HEK293T (cell line): ENCODE measurements around the gene AGPAT3.

Experiments
- CTCF ChIA-PET: fragments of 350-600 bp; formaldehyde crosslinking; extraction: SDS; loops from one replicate; lab custom pipeline; 2021; ENCODE audit warnings: antibody characterized with exemption, inconsistent platforms; lab: Yijun Ruan, JAX
- POLR2A ChIA-PET: fragments of 350-600 bp; formaldehyde crosslinking; extraction: SDS; loops from one replicate; lab custom pipeline; 2020; ENCODE audit warnings: antibody characterized with exemption, inconsistent platforms; lab: Yijun Ruan, JAX
- DNase-seq: peaks from one replicate; pipeline ENCODE4 v3.0.0; 2012; ENCODE audit warnings: mixed read lengths; ENCODE audit errors: extremely low spot score
- ARNT ChIP-seq: fragments of 450-650 bp; IDR thresholded peaks from 2 replicates; pipeline ENCODE4 v1.6.1; 2017; ENCODE audit warnings: mild to moderate bottlenecking
- BHLHE40 ChIP-seq: fragments of 450-650 bp; IDR thresholded peaks from 2 replicates; pipeline ENCODE4 v1.6.1; 2016; ENCODE audit warnings: mild to moderate bottlenecking, moderate library complexity, borderline replicate concordance
- CTBP1 ChIP-seq: fragments of 450-650 bp; IDR thresholded peaks from 2 replicates; pipeline ENCODE4 v1.6.1; 2016; ENCODE audit warnings: borderline replicate concordance
- ELF4 ChIP-seq: fragments of 450-650 bp; IDR thresholded peaks from 2 replicates; pipeline ENCODE4 v1.6.1; 2017; ENCODE audit warnings: antibody characterized with exemption
- FOXA1 ChIP-seq: fragments of 450-650 bp; IDR thresholded peaks from 2 replicates; pipeline ENCODE4 v1.6.1; 2016; ENCODE audit warnings: mild to moderate bottlenecking
- FOXK2 ChIP-seq: fragments of 450-650 bp; IDR thresholded peaks from 2 replicates; pipeline ENCODE4 v1.6.1; 2016; ENCODE audit warnings: mild to moderate bottlenecking
- FOXM1 ChIP-seq: fragments of 450-650 bp; IDR thresholded peaks from 2 replicates; pipeline ENCODE4 v1.6.1; 2017; ENCODE audit warnings: mild to moderate bottlenecking, borderline replicate concordance
- HDGF ChIP-seq: fragments of 450-650 bp; IDR thresholded peaks from 2 replicates; pipeline ENCODE4 v1.6.1; 2017; ENCODE audit warnings: antibody characterized with exemption, borderline replicate concordance
- L3MBTL2 ChIP-seq: fragments of 450-650 bp; conservative IDR thresholded peaks from 2 replicates; pipeline ENCODE4 v1.6.1; 2016; ENCODE audit warnings: mild to moderate bottlenecking
- LEF1 ChIP-seq: fragments of 450-650 bp; IDR thresholded peaks from 2 replicates; pipeline ENCODE4 v1.6.1; 2017; ENCODE audit warnings: mild to moderate bottlenecking, borderline replicate concordance
- NFRKB ChIP-seq: fragments of 450-650 bp; IDR thresholded peaks from 2 replicates; pipeline ENCODE4 v1.6.1; 2016; ENCODE audit warnings: mild to moderate bottlenecking, moderate library complexity
- SP1 ChIP-seq: fragments of 450-650 bp; IDR thresholded peaks from 2 replicates; pipeline ENCODE4 v1.6.1; 2017
- SUZ12 ChIP-seq: fragments of 450-650 bp; IDR thresholded peaks from 2 replicates; pipeline ENCODE4 v1.6.1; 2016; ENCODE audit warnings: mild to moderate bottlenecking
- TARDBP ChIP-seq: fragments of 450-650 bp; IDR thresholded peaks from 2 replicates; pipeline ENCODE4 v1.6.1; 2016
- ZNF384 ChIP-seq: fragments of 450-650 bp; IDR thresholded peaks from 2 replicates; pipeline ENCODE4 v1.6.1; 2016
- TF ChIP-seq, protein P1 (sequence below): fragments of 450-650 bp; IDR thresholded peaks from 2 replicates; pipeline ENCODE4 v1.6.1; 2016

AGPAT3 gene

DNA sequence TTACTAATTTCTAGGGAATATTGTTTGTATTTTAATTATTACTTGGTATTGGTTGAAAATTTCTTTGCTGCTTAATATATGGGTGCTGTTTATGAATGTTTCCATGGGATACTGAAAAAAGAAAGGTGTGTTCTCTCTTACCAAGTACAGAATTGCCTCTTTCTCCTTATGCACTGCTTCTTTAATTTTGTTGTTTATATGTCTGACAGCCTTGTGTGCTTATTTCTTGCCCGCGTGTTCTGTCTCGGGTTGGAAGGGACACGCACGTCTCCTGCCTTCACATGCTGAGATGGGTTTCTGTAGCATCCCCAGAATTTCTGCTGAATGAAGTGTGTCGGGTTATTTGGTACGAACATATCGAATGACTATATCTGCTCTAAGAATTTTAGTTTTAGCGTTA, 51.1 kb downstream of the AGPAT3 start:
- POLR2A ChIA-PET: no interaction called here
- no peak for TF ChIP-seq HDGF
- TF ChIP-seq ELF4: no peak
- TF ChIP-seq TARDBP: no peak
- no peak for TF ChIP-seq SP1
- TF ChIP-seq FOXK2: no peak
- TF ChIP-seq LEF1: no peak
- no peak for TF ChIP-seq FOXA1
- no peak for TF ChIP-seq L3MBTL2
- no peak for TF ChIP-seq NFRKB
- TF ChIP-seq CTBP1: no peak
- TF ChIP-seq FOXM1: no peak
- TF ChIP-seq, protein P1, sequence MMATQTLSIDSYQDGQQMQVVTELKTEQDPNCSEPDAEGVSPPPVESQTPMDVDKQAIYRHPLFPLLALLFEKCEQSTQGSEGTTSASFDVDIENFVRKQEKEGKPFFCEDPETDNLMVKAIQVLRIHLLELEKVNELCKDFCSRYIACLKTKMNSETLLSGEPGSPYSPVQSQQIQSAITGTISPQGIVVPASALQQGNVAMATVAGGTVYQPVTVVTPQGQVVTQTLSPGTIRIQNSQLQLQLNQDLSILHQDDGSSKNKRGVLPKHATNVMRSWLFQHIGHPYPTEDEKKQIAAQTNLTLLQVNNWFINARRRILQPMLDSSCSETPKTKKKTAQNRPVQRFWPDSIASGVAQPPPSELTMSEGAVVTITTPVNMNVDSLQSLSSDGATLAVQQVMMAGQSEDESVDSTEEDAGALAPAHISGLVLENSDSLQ: no peak
- CTCF ChIA-PET: no interaction called here
- DNase-seq: no peak

GRCh38 chr21:43916691-43917514, 51.9 kb downstream of the AGPAT3 start:
- POLR2A ChIA-PET: no interaction called here
- TF ChIP-seq L3MBTL2 (no peak), SUZ12 (no peak), LEF1 (no peak), FOXK2 (no peak)
- CTCF ChIA-PET: no interaction called here
- no peak for DNase-seq

- no peak for DNase-seq
- CTCF ChIA-PET: no interaction called here
- TF ChIP-seq SP1 (no peak), HDGF (no peak), SUZ12 (no peak), BHLHE40 (no peak), FOXK2 (no peak)
- POLR2A ChIA-PET: no interaction called here
Measured at GRCh38 chr21:43917515-43918384, 52.7 kb downstream of the AGPAT3 start.

GRCh38 chr21:43918385-43918947, 53.4 kb downstream of the AGPAT3 start:
- POLR2A ChIA-PET: no interaction called here
- CTCF ChIA-PET: no interaction called here
- TF ChIP-seq ARNT: no peak
- TF ChIP-seq HDGF: no peak
- TF ChIP-seq LEF1: no peak
- TF ChIP-seq FOXM1: no peak
- no peak for TF ChIP-seq L3MBTL2
- no peak for TF ChIP-seq FOXA1
- no peak for TF ChIP-seq NFRKB
- no peak for TF ChIP-seq FOXK2
- TF ChIP-seq TARDBP: no peak
- no peak for TF ChIP-seq CTBP1
- no peak for TF ChIP-seq SP1
- no peak for TF ChIP-seq ELF4
- TF ChIP-seq, protein P1: no peak
- no peak for TF ChIP-seq SUZ12
- no peak for TF ChIP-seq BHLHE40
- no peak for TF ChIP-seq ZNF384
- DNase-seq: no peak

DNA sequence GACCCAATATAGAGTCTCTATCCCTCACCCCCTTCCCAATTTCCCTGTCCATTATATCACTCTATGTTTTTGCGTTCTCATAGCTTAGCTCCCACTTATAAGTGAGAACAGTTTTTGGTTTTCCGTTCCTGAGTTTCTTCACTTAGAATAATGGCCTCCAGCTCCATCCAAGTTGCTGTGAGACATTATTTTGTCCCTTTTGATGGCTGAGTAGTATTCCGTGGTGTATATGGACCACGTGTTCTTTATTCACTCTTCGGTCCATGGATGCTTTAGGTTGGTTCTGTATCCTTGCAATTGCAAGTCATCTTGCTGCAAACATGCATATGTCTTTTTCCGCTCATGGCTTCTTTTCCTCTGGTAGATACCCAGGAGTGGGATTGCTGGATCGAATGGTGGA, 54.3 kb downstream of the AGPAT3 start:
- DNase-seq: no peak
- TF ChIP-seq FOXA1 (no peak), SP1 (no peak), ZNF384 (no peak), FOXK2 (no peak), ELF4 (no peak), CTBP1 (no peak), SUZ12 (no peak), BHLHE40 (no peak), NFRKB (no peak), HDGF (no peak)
- CTCF ChIA-PET: no interaction called here
- POLR2A ChIA-PET: no interaction called here

DNA sequence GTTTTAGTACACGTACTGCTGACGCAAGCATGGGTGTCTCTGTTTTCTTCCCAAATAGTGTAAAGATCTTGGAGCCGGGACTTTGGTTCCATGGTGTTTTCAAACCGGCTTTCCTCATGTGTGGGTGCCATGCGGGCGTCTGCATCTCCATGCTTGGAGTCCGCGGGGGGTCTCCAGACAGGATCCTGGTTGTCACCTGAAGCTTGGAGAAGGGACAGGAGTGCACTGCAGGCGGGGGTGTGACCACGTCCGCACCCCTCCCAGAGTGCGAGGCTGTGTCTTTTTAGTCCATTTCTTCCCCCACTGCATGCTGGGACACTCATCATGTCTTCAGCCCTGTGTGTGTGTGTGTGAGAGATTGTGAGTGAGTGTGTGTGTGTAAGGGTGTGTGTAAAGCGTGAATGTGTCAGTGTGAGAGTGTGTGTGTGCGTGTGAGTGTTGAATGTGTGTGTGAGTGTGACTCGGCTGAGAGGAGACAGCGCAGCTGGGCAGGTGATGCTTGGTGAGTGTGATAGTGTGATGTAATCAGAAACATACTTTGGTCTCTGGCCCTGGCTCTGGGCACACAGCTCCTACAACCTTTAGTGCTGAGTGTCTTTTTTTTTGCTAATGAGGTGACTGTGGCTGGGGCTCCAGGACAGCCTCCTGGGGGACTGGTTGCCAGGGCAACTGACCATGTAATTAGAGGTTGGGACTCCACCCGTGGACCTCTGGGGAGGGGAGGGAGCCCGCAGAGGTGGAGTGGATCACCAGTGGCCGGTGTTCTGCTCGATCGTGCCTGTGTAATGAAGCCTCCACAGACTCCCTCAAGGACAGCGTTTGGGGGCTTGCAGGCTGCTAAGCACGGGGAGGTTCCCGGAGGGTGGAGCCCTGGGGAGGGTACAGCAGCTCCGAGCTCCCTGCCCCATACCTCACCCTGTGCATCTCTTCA, 55.1 kb downstream of the AGPAT3 start:
- TF ChIP-seq FOXM1: no peak
- TF ChIP-seq FOXA1: no peak
- TF ChIP-seq SUZ12: no peak
- TF ChIP-seq HDGF: no peak
- TF ChIP-seq L3MBTL2: no peak
- TF ChIP-seq TARDBP: no peak
- no peak for TF ChIP-seq CTBP1
- no peak for TF ChIP-seq NFRKB
- CTCF ChIA-PET: no interaction called here
- POLR2A ChIA-PET: no interaction called here
- no peak for DNase-seq
